Stimulated activated CD8-positive, alpha-beta memory T cell treated with anti-CD3 and anti-CD28 coated beads, Interleukin-12 subunit alpha, Interleukin-12 subunit beta, amount 100 ng/mL, for 1 hour (primary cell): ENCODE data around the gene SCAF1.
A peak's percentile ranks its signal among the peaks of the same experiment; 100 is the strongest.

ENCODE experiments used
- DNase-seq: peaks from one replicate; pipeline ENCODE4 v3.0.0-alpha.2; 2020; ENCODE audit warnings: low read depth

The SCAF1 gene

GRCh38 chr19:49685845-49686332 is 43.9 kb downstream of the SCAF1 start:
- DNase-seq, result no peak

GRCh38 chr19:49686503-49687088 is 44.6 kb downstream of the SCAF1 start:
- no peak for DNase-seq

GRCh38 chr19:49687150-49687549 is 45.1 kb downstream of the SCAF1 start:
- no peak for DNase-seq

GRCh38 chr19:49687566-49688316 is 45.7 kb downstream of the SCAF1 start:
- DNase-seq, result no peak

- DNase-seq, result no peak
Measured at GRCh38 chr19:49688531-49689132, 46.6 kb downstream of the SCAF1 start.

GRCh38 chr19:49689133-49690078 is 47.4 kb downstream of the SCAF1 start, which contains the start of gene ADM5:
Gene ADM5, plus strand, starts transcription at chr19:49689594. Its CDS starts 244 bp downstream, at chr19:49689838.
- DNase-seq, result no peak

GRCh38 chr19:49690079-49690655 is 48.2 kb downstream of the SCAF1 start:
- no peak for DNase-seq

- peak; percentile 25 for DNase-seq
Measured at GRCh38 chr19:49690656-49691242, 48.7 kb downstream of the SCAF1 start, which contains the start of gene CPT1C. Gene CPT1C, plus strand, starts transcription at chr19:49691116. Its CDS starts 1,137 bp downstream, at chr19:49692253.

GRCh38 chr19:49691243-49692146 is 49.5 kb downstream of the SCAF1 start:
- no peak for DNase-seq

- DNase-seq, result no peak
Measured at GRCh38 chr19:49692147-49692506, 50.1 kb downstream of the SCAF1 start.

GRCh38 chr19:49696115-49696514 is 54.1 kb downstream of the SCAF1 start:
- DNase-seq, result no peak

- no peak for DNase-seq
Measured at GRCh38 chr19:49696865-49697264, 54.9 kb downstream of the SCAF1 start.

- DNase-seq, result no peak
Measured at GRCh38 chr19:49699364-49699763, 57.4 kb downstream of the SCAF1 start.

- DNase-seq, result no peak
Measured at GRCh38 chr19:49700563-49700962, 58.6 kb downstream of the SCAF1 start.

- no peak for DNase-seq
Measured at GRCh38 chr19:49701271-49701786, 59.3 kb downstream of the SCAF1 start.

GRCh38 chr19:49704888-49705642 is 63.1 kb downstream of the SCAF1 start:
- no peak for DNase-seq

- no peak for DNase-seq
Measured at GRCh38 chr19:49705919-49706318, 63.9 kb downstream of the SCAF1 start.
